PFSK-1 (cell line): ENCODE results near the gene EDEM1.

ENCODE experiments used
- FOXP2 ChIP-seq: optimal IDR thresholded peaks from 2 replicates; pipeline ENCODE3; 2011; ENCODE audit warnings: borderline replicate concordance, control low read depth, inconsistent platforms; ENCODE audit not compliant: insufficient read depth; ENCODE audit errors: extremely low read length, extremely low read depth
- POLR2AphosphoS5 ChIP-seq: IDR thresholded peaks from 2 replicates; pipeline ENCODE4 v1.6.1; 2012; ENCODE audit warnings: low read depth, mild to moderate bottlenecking, control low read depth, low read length, moderate library complexity
- REST ChIP-seq, 2 experiments: IDR thresholded peaks; 2 replicates each; pipeline versions ENCODE4 v1.6.1 to v1.8.0; 2011 to 2012; ENCODE audit warnings: low read depth in 2 of 2, low read length in 2 of 2, control low read depth in 1 of 2, inconsistent platforms in 1 of 2, mild to moderate bottlenecking in 1 of 2, moderate library complexity in 1 of 2; ENCODE audit not compliant: insufficient read depth in 1 of 2
- SIN3A ChIP-seq: IDR thresholded peaks from 2 replicates; pipeline ENCODE4 v1.6.1; 2012; ENCODE audit warnings: mild to moderate bottlenecking, low read length, moderate library complexity, borderline replicate concordance; ENCODE audit not compliant: insufficient read depth
- TAF1 ChIP-seq: IDR thresholded peaks from 2 replicates; pipeline ENCODE4 v1.6.1; 2012; ENCODE audit warnings: low read length, control low read depth, borderline replicate concordance; ENCODE audit not compliant: insufficient read depth

Gene EDEM1

GRCh38 chr3:5255404-5256344 is 68.2 kb downstream of the EDEM1 start:
- TF ChIP-seq SIN3A = no peak
- TF ChIP-seq REST (IDR thresholded peaks at IDR 0.05; ENCODE audit: insufficient read depth in 1 of 2, low read depth in 2 of 2, low read length in 2 of 2) = no peak
- no peak for TF ChIP-seq FOXP2
- no peak for TF ChIP-seq POLR2AphosphoS5
- no peak for TF ChIP-seq TAF1

GRCh38 chr3:5258526-5258925 is 71.0 kb downstream of the EDEM1 start:
- TF ChIP-seq REST (IDR thresholded peaks at IDR 0.05; ENCODE audit: insufficient read depth in 1 of 2, low read depth in 2 of 2, low read length in 2 of 2) (no peak), SIN3A (no peak), TAF1 (no peak), POLR2AphosphoS5 (no peak), FOXP2 (no peak)

- TF ChIP-seq REST (IDR thresholded peaks at IDR 0.05; ENCODE audit: insufficient read depth in 1 of 2, low read depth in 2 of 2, low read length in 2 of 2) (no peak), POLR2AphosphoS5 (no peak), SIN3A (no peak), TAF1 (no peak), FOXP2 (no peak)
Measured at GRCh38 chr3:5260992-5261501, 73.5 kb downstream of the EDEM1 start.

- TF ChIP-seq POLR2AphosphoS5 (no peak), SIN3A (no peak), FOXP2 (no peak), TAF1 (no peak), REST (IDR thresholded peaks at IDR 0.05; ENCODE audit: insufficient read depth in 1 of 2, low read depth in 2 of 2, low read length in 2 of 2) (no peak)
Measured at GRCh38 chr3:5262507-5262906, 75.0 kb downstream of the EDEM1 start.
